Endodermal cell (in vitro differentiated cells): ENCODE results near the gene KCNMB3. TPM values are rescaled to one million over a fixed set of nuclear protein-coding genes. Genes with fewer than 3 reads are reported as not detected.
"Not testable (repeated sequence)": the region's sequence is repeated elsewhere in the genome, so short reads cannot be mapped to it uniquely, and the experiment has no call there.

Experiments
- DNase-seq: peaks from one replicate; pipeline ENCODE4 v3.0.0-alpha.2; 2017
- H3K27ac ChIP-seq: 2 replicates; pipeline ENCODE4 v1.5.1; 2013; ENCODE audit warnings: mild to moderate bottlenecking, low read depth, low read length, moderate library complexity
- H3K27me3 ChIP-seq: 2 replicates; pipeline ENCODE4 v1.6.1; 2013; ENCODE audit warnings: mild to moderate bottlenecking, low read length, moderate library complexity; ENCODE audit not compliant: insufficient read depth, control insufficient read depth, poor library complexity, severe bottlenecking
- H3K36me3 ChIP-seq: 2 replicates; pipeline ENCODE4 v1.7.0; 2013; ENCODE audit warnings: mild to moderate bottlenecking, low read length, moderate library complexity; ENCODE audit not compliant: control insufficient read depth, insufficient read depth
- H3K4me1 ChIP-seq: one replicate; pipeline ENCODE4 v1.7.0; 2013; ENCODE audit warnings: low read length; ENCODE audit not compliant: control insufficient read depth, insufficient read depth
- H3K4me3 ChIP-seq: 2 replicates; pipeline ENCODE4 v1.5.1; 2013; ENCODE audit warnings: mild to moderate bottlenecking, low read length, moderate library complexity
- H3K9ac ChIP-seq: 2 replicates; pipeline ENCODE4 v1.6.1; 2013; ENCODE audit warnings: mild to moderate bottlenecking, low read length, moderate library complexity; ENCODE audit not compliant: poor library complexity, severe bottlenecking; ENCODE audit errors: extremely low read depth
- H3K9me3 ChIP-seq: 2 replicates; pipeline ENCODE4 v1.6.1; 2013; ENCODE audit warnings: mild to moderate bottlenecking, low read length, moderate library complexity; ENCODE audit not compliant: control insufficient read depth
- H3K27ac Mint-ChIP-seq: 2 replicates; pipeline ENCODE4 v1.8.0; 2020; ENCODE audit warnings: mixed read lengths
- H3K27me3 Mint-ChIP-seq: 2 replicates; pipeline ENCODE4 v1.8.0; 2021; ENCODE audit warnings: mild to moderate bottlenecking, mixed read lengths; ENCODE audit not compliant: insufficient read depth
- H3K36me3 Mint-ChIP-seq: 2 replicates; pipeline ENCODE4 v1.8.0; 2020; ENCODE audit warnings: low read depth, mixed read lengths
- H3K4me1 Mint-ChIP-seq: 2 replicates; pipeline ENCODE4 v1.8.0; 2020; ENCODE audit warnings: mixed read lengths
- H3K4me3 Mint-ChIP-seq: 2 replicates; pipeline ENCODE4 v1.8.0; 2020; ENCODE audit warnings: mild to moderate bottlenecking, moderate library complexity, mixed read lengths
- H3K9me3 Mint-ChIP-seq: 2 replicates; pipeline ENCODE4 v1.8.0; 2020; ENCODE audit warnings: mild to moderate bottlenecking, mixed read lengths
- WGBS, 2 experiments: methylation state at CpG; one replicate each; pipeline versions ENCODE4 v1.1.5 to v1.1.7; 2013; ENCODE audit warnings: missing lambda C conversion rate in 2 of 2, mixed read lengths in 1 of 2; ENCODE audit not compliant: insufficient coverage in 1 of 2, insufficient read length in 1 of 2; 5-methylcytosine and 5-hydroxymethylcytosine counted together
- total RNA-seq, 2 donors: library from RNA; stranded (reverse); fragmentation: NEBNext Ultra II Directional in 1 of 2; extraction: Animal tissue kit (Norgen Biotek cat#: 25700) in 1 of 2; gene quantifications; 2 replicates in 1 of 2; 3 replicates in 1 of 2; pipeline ENCODE4 v1.2.1, GENCODE V29; 2021
- TF ChIP-seq, protein P1 (sequence below): fragments of 200-600 bp; sonication (generic); conservative IDR thresholded peaks from 2 replicates; pipeline ENCODE4 v1.5.0; 2021; ENCODE audit warnings: antibody characterized with exemption, mild to moderate bottlenecking

The KCNMB3 gene
- total RNA-seq, 2 donors from 2014 or later = 2.4 to 2.6 TPM

GRCh38 chr3:179223548-179223947, 27.4 kb downstream of the KCNMB3 start:
- Mint-ChIP-seq H3K27me3 (no peaks in the 10 kb centered on the region), H3K36me3 (peaks cover 24% of the 10 kb centered on the region), H3K4me3 (no peak overlapping the region), H3K27ac (no peak overlapping the region), H3K9me3 (no peaks in the 10 kb centered on the region), H3K4me1 (peaks cover 2% of the 10 kb centered on the region)
- TF ChIP-seq, protein P1, sequence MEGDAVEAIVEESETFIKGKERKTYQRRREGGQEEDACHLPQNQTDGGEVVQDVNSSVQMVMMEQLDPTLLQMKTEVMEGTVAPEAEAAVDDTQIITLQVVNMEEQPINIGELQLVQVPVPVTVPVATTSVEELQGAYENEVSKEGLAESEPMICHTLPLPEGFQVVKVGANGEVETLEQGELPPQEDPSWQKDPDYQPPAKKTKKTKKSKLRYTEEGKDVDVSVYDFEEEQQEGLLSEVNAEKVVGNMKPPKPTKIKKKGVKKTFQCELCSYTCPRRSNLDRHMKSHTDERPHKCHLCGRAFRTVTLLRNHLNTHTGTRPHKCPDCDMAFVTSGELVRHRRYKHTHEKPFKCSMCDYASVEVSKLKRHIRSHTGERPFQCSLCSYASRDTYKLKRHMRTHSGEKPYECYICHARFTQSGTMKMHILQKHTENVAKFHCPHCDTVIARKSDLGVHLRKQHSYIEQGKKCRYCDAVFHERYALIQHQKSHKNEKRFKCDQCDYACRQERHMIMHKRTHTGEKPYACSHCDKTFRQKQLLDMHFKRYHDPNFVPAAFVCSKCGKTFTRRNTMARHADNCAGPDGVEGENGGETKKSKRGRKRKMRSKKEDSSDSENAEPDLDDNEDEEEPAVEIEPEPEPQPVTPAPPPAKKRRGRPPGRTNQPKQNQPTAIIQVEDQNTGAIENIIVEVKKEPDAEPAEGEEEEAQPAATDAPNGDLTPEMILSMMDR = no peak
- peaks cover 37% of the 10 kb centered on the region for H3K36me3 ChIP-seq
- no peaks in the 10 kb centered on the region for H3K9me3 ChIP-seq
- no peaks in the 10 kb centered on the region for H3K4me1 ChIP-seq
- H3K27ac ChIP-seq = no peak overlapping the region
- no peak overlapping the region for H3K9ac ChIP-seq
- 91% methylated on average over 2 of the region's 2 CpGs; no CpG with 5 or more reads in 1 of the 2 experiments for WGBS, 2 experiments
- no peak overlapping the region for H3K4me3 ChIP-seq
- no peak for DNase-seq
- H3K27me3 ChIP-seq = no peaks in the 10 kb centered on the region

- H3K27me3 Mint-ChIP-seq, H3K4me3 ChIP-seq, H3K27ac Mint-ChIP-seq, H3K27me3 ChIP-seq, H3K4me3 Mint-ChIP-seq, H3K9me3 Mint-ChIP-seq, H3K27ac ChIP-seq, H3K4me1 Mint-ChIP-seq, H3K4me1 ChIP-seq, DNase-seq, H3K9ac ChIP-seq, H3K9me3 ChIP-seq: not testable (repeated sequence)
- peaks cover 11% of the 10 kb centered on the region for H3K36me3 Mint-ChIP-seq
- H3K36me3 ChIP-seq = peaks cover 10% of the 10 kb centered on the region
- 100% methylated on average over 1 of the region's 1 CpG; no CpG with 5 or more reads in 1 of the 2 experiments for WGBS, 2 experiments
Observed at GRCh38 chr3:179218213-179218612, 32.7 kb downstream of the KCNMB3 start.

- no CpG with 5 or more reads among the region's 1 CpG for WGBS, 2 experiments
- not testable (repeated sequence) for H3K4me1 Mint-ChIP-seq, H3K4me3 Mint-ChIP-seq, H3K9me3 Mint-ChIP-seq, H3K4me1 ChIP-seq, H3K27me3 Mint-ChIP-seq, H3K4me3 ChIP-seq, DNase-seq, H3K27ac ChIP-seq, H3K36me3 Mint-ChIP-seq, H3K9ac ChIP-seq, H3K9me3 ChIP-seq, H3K27me3 ChIP-seq
- peak overlapping the region; percentile 75 for H3K27ac Mint-ChIP-seq
- H3K36me3 ChIP-seq = peaks cover 15% of the 10 kb centered on the region
Observed at GRCh38 chr3:179215550-179215949, 35.4 kb downstream of the KCNMB3 start.

DNA sequence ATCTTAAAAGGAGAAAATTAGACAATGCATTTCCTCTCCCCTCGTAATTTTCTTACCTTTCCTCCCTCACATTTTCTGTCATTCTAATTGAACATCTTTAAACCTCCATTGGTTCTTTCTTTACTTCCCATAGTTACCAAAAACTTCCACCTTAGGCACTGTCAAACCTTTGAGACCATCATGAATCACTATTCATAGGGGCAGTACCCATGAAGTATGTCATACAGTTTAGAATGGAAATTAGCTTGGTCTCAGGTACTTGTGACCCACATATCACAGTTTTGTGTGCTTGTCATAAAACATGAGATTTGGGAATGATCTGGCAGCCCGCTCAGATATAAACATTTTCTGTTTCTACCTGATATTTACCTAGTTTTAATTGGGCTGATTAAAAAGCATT, 50.1 kb downstream of the KCNMB3 start:
- Histone ChIP-seq H3K27me3 (no peaks in the 10 kb centered on the region), H3K27ac (no peak overlapping the region), H3K36me3 (peaks cover 44% of the 10 kb centered on the region), H3K4me3 (no peak overlapping the region), H3K9ac (no peak overlapping the region), H3K9me3 (peaks cover 3% of the 10 kb centered on the region), H3K4me1 (no peaks in the 10 kb centered on the region)
- 92% methylated on average over 2 of the region's 2 CpGs; no CpG with 5 or more reads in 1 of the 2 experiments for WGBS, 2 experiments
- Mint-ChIP-seq H3K27me3 (no peaks in the 10 kb centered on the region), H3K36me3 (peaks cover 40% of the 10 kb centered on the region), H3K4me3 (no peak overlapping the region), H3K9me3 (no peaks in the 10 kb centered on the region), H3K27ac (no peak overlapping the region), H3K4me1 (peaks cover 4% of the 10 kb centered on the region)
- TF ChIP-seq, protein P1 = no peak
- DNase-seq = no peak
